Non-pigmented ciliary epithelial cell (primary cell): ENCODE data around the gene SDCBP2.
A peak's percentile ranks its signal among the peaks of the same experiment; 100 is the strongest.

ENCODE experiments used
- DNase-seq: peaks from one replicate; pipeline ENCODE4 v3.0.0-alpha.2; 2010; ENCODE audit warnings: low read depth

The SDCBP2 gene

GRCh38 chr20:1328680-1329330 lies at the start of gene SDCBP2:
Gene SDCBP2, minus strand, starts transcription at chr20:1329139. Its CDS starts 8,723 bp downstream, at chr20:1320416.
- no peak for DNase-seq

GRCh38 chr20:1378735-1379125 lies 49.8 kb upstream of the SDCBP2 start:
- no peak for DNase-seq

- DNase-seq, result peak; percentile 41
Observed at GRCh38 chr20:1377984-1378734, 49.2 kb upstream of the SDCBP2 start.

GRCh38 chr20:1377341-1377871 lies 48.5 kb upstream of the SDCBP2 start:
- DNase-seq, result no peak

DNA sequence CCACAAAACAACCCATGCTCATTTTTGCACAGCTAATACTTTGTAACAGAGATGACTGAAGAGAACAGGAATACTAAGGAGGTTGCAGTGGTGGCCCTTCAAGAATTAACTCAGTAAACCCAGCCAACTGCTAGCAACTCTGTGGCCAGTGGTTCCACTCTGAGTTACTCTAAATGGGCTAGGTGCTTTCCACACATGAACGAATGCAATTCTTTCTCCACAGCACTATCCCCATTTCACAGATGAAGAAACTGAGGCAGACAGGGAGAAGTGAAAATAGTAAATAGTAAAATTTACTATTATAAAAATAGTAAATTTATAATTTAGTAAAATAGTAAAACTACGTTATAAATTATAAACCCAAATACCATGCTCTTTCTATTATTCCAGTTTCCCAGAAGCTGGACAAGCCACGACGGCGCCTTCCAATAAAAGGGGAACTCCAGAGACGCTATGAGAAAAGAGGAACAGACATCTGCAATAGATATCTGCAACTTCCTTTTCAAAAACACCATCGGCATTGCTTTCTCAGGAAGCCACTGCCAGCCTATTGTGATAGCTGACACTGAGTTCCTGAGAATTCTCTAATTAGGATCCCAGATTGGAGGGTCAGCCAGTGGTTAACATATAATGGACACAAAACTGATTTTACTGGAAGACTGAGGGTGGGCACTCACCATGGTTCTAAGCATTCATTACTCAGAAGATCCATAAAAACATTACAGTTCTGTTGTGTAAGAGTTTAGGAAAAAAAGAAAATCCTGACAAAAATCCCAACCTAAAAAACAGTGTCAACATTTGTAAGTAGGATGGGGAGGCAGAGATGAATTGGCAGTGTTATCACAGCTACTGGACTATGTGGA lies 47.7 kb upstream of the SDCBP2 start:
- DNase-seq, result no peak

GRCh38 chr20:1376007-1376406 lies 47.1 kb upstream of the SDCBP2 start:
- no peak for DNase-seq

DNA sequence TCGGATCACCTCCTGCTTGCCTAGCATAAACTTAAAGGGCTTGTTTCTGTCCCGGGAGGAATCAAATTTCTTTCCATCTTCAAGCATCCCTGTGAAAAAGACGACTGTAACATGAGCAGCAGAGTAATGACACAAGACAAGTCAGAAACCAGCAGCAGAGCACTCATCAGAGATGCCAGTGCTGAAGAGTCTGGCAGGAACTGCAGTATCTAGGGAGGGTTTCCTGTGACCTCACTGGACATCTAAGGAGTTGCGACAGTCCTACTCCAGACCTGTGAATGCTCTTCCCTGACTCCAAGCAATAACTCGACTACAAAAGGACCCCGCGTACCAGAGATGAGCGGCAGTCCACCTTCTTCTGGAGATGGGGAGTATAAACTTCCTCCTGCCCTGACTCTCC lies 46.6 kb upstream of the SDCBP2 start:
- peak; percentile 40 for DNase-seq

- no peak for DNase-seq
Observed at GRCh38 chr20:1374246-1374645, 45.3 kb upstream of the SDCBP2 start.

DNA sequence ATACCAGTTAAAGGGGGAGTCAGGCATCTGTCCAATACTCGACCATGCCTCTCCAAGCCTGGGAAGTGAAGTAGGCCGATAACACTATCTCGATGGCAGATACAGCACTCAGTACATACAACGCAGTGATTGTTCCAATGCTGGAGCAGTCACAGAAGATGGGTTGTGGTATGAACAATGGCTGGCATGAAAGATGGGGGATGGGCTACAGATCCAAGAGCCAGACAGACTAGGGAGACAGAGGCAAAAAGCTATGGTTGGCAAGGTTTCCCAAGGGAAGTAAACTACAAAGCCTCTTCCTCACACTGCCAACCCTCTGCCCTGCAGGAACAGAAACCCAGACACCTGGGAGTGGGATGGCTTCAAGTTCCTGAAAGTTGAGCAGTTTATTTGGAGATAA lies 44.7 kb upstream of the SDCBP2 start:
- no peak for DNase-seq

DNA sequence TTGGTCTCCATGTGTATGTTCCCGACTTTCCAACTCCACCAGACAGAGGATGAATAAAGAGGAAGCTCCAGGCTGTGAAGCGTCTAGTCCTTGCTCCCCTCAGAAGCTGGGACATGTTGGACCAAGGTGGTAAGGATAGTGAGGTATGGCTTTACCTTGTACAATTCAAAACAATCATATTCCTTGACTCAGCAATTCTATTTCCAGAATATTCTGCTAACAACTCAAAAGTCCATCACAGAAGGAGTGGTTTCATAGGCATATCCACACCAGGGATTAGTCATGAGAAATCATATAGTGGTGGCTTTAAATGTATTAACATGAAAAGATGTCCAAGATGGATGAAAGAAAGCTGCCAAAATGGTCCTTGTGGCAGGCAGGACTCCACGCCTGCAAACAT lies 44.1 kb upstream of the SDCBP2 start:
- no peak for DNase-seq

DNA sequence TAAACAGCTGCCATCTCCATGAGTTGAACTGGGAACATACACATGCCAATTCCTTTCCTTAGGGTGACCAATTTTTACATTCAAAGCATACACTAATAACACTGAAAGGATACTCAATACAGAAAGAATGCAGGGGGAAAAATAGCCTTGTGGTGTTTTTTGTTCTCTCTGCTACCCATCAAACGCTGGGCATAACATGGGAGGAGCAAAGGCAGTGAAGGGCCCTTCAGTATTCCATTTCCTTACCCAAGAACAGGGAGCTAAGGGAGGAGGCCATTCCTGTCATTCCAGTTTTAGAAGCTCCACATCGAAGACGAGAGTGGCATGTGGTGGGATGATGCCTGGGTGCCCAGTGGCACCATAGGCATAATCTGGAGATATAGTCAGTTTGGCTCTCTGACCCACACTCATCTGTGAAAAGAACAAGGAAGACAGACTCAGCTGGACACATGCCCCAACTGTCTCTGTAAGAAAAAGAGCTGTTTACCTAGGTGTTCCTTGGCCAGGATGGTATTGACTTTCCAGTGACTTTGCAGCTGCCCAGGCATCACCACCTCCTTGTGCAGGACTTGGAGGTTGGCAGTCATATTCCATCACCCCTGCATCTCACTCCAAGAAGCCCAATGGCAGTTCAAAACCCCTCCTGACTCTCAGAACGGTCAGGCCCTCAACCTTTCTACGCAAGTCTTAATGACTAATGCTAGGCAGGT lies 43.0 kb upstream of the SDCBP2 start:
- DNase-seq, result no peak

DNA sequence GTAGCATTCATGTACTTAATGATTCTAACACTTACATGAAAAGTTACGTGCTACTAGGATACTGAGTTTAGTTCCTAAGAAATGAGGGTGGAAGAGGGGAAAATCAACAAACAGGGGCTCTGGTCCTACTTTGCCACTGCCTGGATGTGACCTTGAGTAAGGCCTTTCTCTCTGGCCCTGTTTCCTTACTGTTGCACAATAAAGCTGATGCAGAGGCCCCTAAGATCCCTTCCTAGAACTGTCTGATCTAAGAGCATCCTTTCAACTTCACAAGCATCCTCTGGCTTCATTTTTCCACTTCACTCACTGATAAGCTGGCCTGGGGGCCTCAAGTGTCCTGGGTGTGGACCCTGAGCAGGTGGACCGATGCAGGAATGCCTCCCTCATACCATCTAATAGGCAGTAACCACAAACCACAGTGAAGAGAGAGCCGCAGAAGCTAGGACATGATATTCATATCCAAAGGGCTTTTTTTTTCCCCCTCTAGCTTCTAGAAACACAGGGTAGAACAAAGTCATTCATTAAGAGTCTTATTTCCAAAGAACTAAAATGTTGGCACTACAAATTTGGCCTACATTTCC lies 42.4 kb upstream of the SDCBP2 start:
- no peak for DNase-seq

- no peak for DNase-seq
Observed at GRCh38 chr20:1370548-1371110, 41.7 kb upstream of the SDCBP2 start.

DNA sequence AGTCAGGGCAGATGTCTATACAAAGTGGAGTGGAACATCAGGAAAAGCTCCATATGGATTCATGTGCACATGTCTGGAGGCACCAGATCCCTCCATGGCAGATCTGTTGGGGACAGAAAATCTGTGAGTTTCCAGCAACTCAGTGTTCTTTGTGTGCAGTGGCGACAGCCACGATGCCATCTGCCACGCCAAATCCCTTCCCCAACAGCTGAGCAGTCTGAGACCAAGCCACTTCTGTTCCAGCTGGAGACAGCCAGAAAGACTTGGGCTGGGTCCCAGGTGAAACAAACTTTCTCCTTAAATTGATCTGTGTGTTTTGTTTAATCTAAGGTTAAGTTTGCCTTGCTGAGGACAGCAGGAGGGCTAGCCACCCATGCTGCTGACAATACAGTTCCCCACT lies 41.0 kb upstream of the SDCBP2 start:
- DNase-seq, result no peak

GRCh38 chr20:1368448-1369199 lies 39.7 kb upstream of the SDCBP2 start:
- peak; percentile 47 for DNase-seq

GRCh38 chr20:1367479-1367878 lies 38.5 kb upstream of the SDCBP2 start:
- no peak for DNase-seq

- no peak for DNase-seq
Observed at GRCh38 chr20:1364106-1364505, 35.2 kb upstream of the SDCBP2 start.

DNA sequence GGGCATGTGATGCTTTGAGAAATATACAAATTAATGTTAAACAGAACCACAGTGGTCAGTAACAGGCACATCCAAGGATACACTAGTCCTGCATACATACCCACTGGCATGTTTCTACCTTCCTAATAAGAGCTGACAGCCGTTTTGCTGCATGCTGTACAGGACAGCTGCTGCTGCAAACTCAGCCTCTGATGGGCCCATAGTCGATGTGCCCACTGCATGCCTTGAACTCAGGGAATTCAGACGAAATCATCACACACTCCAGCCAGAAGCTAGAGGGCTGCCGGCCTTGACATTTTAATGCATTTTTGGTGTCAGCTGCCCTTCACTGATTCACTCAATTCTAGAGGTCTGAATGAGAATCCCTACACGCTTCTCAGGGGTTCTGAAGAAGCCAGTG lies 34.6 kb upstream of the SDCBP2 start:
- DNase-seq, result no peak

DNA sequence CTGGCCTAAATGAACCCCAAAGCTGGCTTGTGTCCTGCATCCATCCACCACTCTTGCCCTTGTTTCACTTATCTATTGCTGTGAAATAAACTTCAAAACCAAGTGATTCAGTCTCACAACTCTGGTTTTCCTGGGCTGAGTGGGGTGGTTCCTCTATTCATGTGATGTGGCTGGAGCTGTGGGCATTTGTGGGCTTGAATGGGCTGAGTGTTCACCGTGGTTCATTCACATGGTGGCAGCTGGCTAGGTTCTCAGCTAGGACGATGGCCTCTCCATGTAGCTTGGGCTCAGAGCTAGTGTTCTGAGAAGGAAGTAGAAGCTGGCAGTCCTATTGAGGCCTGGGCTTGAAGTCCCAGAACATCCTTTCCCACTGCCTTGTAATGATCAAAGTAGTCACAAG lies 33.5 kb upstream of the SDCBP2 start:
- DNase-seq, result no peak

DNA sequence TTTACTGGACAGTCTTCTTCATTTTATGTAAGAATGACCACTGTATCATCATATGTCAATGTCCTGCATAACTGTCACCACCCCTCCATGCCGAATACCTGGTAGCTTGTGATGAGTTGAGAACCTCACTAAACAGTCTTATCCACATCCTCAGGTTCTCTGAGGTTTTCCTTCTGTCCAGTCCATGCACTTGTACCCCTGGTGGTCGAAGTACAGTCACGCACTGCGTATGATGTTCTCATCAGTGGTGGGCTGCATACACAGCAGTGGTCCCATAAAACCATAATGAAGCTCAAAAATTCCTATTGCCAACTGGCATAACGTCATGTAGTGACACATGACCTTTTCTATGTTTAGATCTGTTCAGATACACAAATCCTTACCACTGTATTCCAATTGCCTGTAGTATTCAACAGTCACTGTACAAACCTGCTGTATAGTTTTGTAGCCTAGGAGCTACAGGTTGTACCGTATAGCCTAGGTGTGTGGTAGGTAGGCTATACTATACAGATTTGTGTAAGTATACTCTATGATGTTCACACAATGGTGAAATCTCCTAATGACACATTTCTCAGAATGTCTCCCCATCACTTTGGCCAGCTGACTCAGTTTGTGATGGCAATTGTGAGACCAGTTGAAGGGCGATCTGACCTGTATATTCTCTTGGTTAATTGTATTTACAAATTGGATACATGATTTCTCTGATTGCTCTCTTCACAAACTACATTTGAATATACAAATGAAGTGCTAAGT lies 31.3 kb upstream of the SDCBP2 start:
- no peak for DNase-seq
